H9 (cell line): ENCODE results near the gene FHIT. TPM values are rescaled to one million over a fixed set of nuclear protein-coding genes. Genes with fewer than 3 reads are reported as not detected.

Source experiments
- DNase-seq: peaks from one replicate; pipeline ENCODE4 v3.0.0-alpha.2; 2017
- H2AFZ ChIP-seq: one replicate; pipeline ENCODE4 v1.6.1; 2013; ENCODE audit warnings: mild to moderate bottlenecking, low read length, control low read depth, moderate library complexity
- H2AK5ac ChIP-seq: 2 replicates; pipeline ENCODE4 v1.6.1; 2013; ENCODE audit warnings: low read length, control low read depth, mixed read lengths; ENCODE audit not compliant: insufficient read length
- H2BK120ac ChIP-seq: one replicate; pipeline ENCODE4 v1.6.1; 2013; ENCODE audit warnings: low read depth, mild to moderate bottlenecking, low read length, control low read depth, inconsistent platforms; ENCODE audit not compliant: poor library complexity, severe bottlenecking
- H2BK12ac ChIP-seq: 2 replicates; pipeline ENCODE4 v1.6.1; 2013; ENCODE audit warnings: low read length, control low read depth, mixed read lengths, low read depth; ENCODE audit not compliant: insufficient read length
- H2BK15ac ChIP-seq: 2 replicates; pipeline ENCODE4 v1.6.1; 2013; ENCODE audit warnings: low read depth, low read length, control low read depth
- H2BK20ac ChIP-seq: one replicate; pipeline ENCODE4 v1.6.1; 2013; ENCODE audit warnings: low read depth, mild to moderate bottlenecking, low read length, control low read depth, inconsistent platforms; ENCODE audit not compliant: poor library complexity, severe bottlenecking
- H2BK5ac ChIP-seq: 2 replicates; pipeline ENCODE4 v1.6.1; 2013; ENCODE audit warnings: low read length, control low read depth, mixed read lengths; ENCODE audit not compliant: insufficient read length
- H3K14ac ChIP-seq: 2 replicates; pipeline ENCODE4 v1.6.1; 2013; ENCODE audit warnings: low read length, control low read depth; ENCODE audit not compliant: insufficient read depth
- H3K18ac ChIP-seq: 2 replicates; pipeline ENCODE4 v1.6.1; 2013; ENCODE audit warnings: low read depth, mild to moderate bottlenecking, mixed read lengths, low read length, control low read depth; ENCODE audit not compliant: insufficient read length
- H3K23ac ChIP-seq: 2 replicates; pipeline ENCODE4 v1.6.1; 2013; ENCODE audit warnings: low read length, control low read depth, mixed read lengths, low read depth; ENCODE audit not compliant: insufficient read length
- H3K23me2 ChIP-seq: 2 replicates; pipeline ENCODE4 v1.6.1; 2013; ENCODE audit warnings: low read depth, mild to moderate bottlenecking, mixed read lengths, low read length, control low read depth; ENCODE audit not compliant: insufficient read length, poor library complexity, severe bottlenecking
- H3K27ac ChIP-seq: 2 replicates; pipeline ENCODE4 v1.5.1; 2013; ENCODE audit warnings: low read length, control low read depth, mixed read lengths, low read depth; ENCODE audit not compliant: insufficient read length
- H3K27me3 ChIP-seq: 2 replicates; pipeline ENCODE4 v1.6.1; 2013; ENCODE audit warnings: low read length, control low read depth, inconsistent platforms; ENCODE audit not compliant: insufficient read depth
- H3K4ac ChIP-seq: 2 replicates; pipeline ENCODE4 v1.6.1; 2013; ENCODE audit warnings: low read depth, mild to moderate bottlenecking, control low read depth, inconsistent platforms, low read length, moderate library complexity
- H3K4me1 ChIP-seq: 2 replicates; pipeline ENCODE4 v1.6.1; 2013; ENCODE audit warnings: low read length, control low read depth, inconsistent platforms; ENCODE audit not compliant: insufficient read depth
- H3K4me2 ChIP-seq: 2 replicates; pipeline ENCODE4 v1.6.1; 2013; ENCODE audit warnings: low read length, control low read depth, mixed read lengths; ENCODE audit not compliant: insufficient read length, insufficient read depth
- H3K56ac ChIP-seq: 2 replicates; pipeline ENCODE4 v1.6.1; 2013; ENCODE audit warnings: low read depth, mild to moderate bottlenecking, mixed read lengths, low read length, control low read depth; ENCODE audit not compliant: insufficient read length
- H3K79me1 ChIP-seq: 2 replicates; pipeline ENCODE4 v1.6.1; 2013; ENCODE audit warnings: low read depth, mild to moderate bottlenecking, moderate library complexity, low read length, control low read depth, inconsistent platforms; ENCODE audit not compliant: insufficient read depth, poor library complexity, severe bottlenecking
- H3K79me2 ChIP-seq: 2 replicates; pipeline ENCODE4 v1.6.1; 2013; ENCODE audit warnings: low read length, control low read depth, inconsistent platforms; ENCODE audit not compliant: insufficient read depth
- H3K9ac ChIP-seq: 2 replicates; pipeline ENCODE4 v1.6.1; 2013; ENCODE audit warnings: low read length, control low read depth, mixed read lengths; ENCODE audit not compliant: insufficient read length; ENCODE audit errors: extremely low read depth
- H3K9me3 ChIP-seq: one replicate; pipeline ENCODE4 v1.6.1; 2013; ENCODE audit warnings: low read depth, low read length, inconsistent platforms; ENCODE audit not compliant: control insufficient read depth
- H3T11ph ChIP-seq: one replicate; pipeline ENCODE4 v1.6.1; 2013; ENCODE audit warnings: mild to moderate bottlenecking, low read length, control low read depth, inconsistent platforms
- H4K20me1 ChIP-seq: one replicate; pipeline ENCODE4 v1.6.1; 2013; ENCODE audit not compliant: control insufficient read depth, insufficient read length, insufficient read depth
- H4K5ac ChIP-seq: 2 replicates; pipeline ENCODE4 v1.6.1; 2013; ENCODE audit warnings: low read depth, mild to moderate bottlenecking, mixed read lengths, low read length, control low read depth; ENCODE audit not compliant: insufficient read length
- H4K8ac ChIP-seq: replicated peaks from 2 replicates; pipeline ENCODE4 v1.6.1; 2013; ENCODE audit warnings: low read length, control low read depth, mixed read lengths, low read depth; ENCODE audit not compliant: insufficient read length
- H4K91ac ChIP-seq: 2 replicates; pipeline ENCODE4 v1.6.1; 2013; ENCODE audit warnings: low read depth, mild to moderate bottlenecking, moderate library complexity, mixed read lengths, low read length, control low read depth; ENCODE audit not compliant: insufficient read length
- H3K27ac Mint-ChIP-seq, 3 experiments: 2 replicates in 2 of 3; 3 replicates in 1 of 3; pipeline ENCODE4 v1.8.0; 2020 to 2021; ENCODE audit warnings: mixed read lengths in 3 of 3, mild to moderate bottlenecking in 1 of 3, moderate library complexity in 1 of 3
- H3K27me3 Mint-ChIP-seq: 2 replicates; pipeline ENCODE4 v1.8.0; 2021; ENCODE audit warnings: low read depth, mild to moderate bottlenecking, moderate library complexity, mixed read lengths
- H3K36me3 Mint-ChIP-seq, 3 experiments: 2 replicates in 2 of 3; 3 replicates in 1 of 3; pipeline ENCODE4 v1.8.0; 2020 to 2021; ENCODE audit warnings: low read depth in 3 of 3, mixed read lengths in 3 of 3; ENCODE audit not compliant: insufficient read depth in 1 of 3
- H3K4me1 Mint-ChIP-seq, 2 experiments: 2 replicates each; pipeline ENCODE4 v1.8.0; 2020; ENCODE audit warnings: mixed read lengths in 2 of 2
- H3K4me3 Mint-ChIP-seq, 2 experiments: 2 replicates in 1 of 2; 3 replicates in 1 of 2; pipeline ENCODE4 v1.8.0; 2020 to 2021; ENCODE audit warnings: mild to moderate bottlenecking in 2 of 2, mixed read lengths in 2 of 2, moderate library complexity in 1 of 2
- H3K9me3 Mint-ChIP-seq, 2 experiments: 2 replicates in 1 of 2; 3 replicates in 1 of 2; pipeline ENCODE4 v1.8.0; 2020; ENCODE audit warnings: mild to moderate bottlenecking in 2 of 2, mixed read lengths in 2 of 2, moderate library complexity in 1 of 2
- WGBS: extraction: QIAGEN DNeasy Blood & Tissue Kit; methylation state at CpG from one replicate; pipeline ENCODE4 v1.1.7; 2013; ENCODE audit warnings: missing lambda C conversion rate, low lambda C conversion rate, mixed read lengths; ENCODE audit not compliant: insufficient read length; ENCODE audit errors: extremely low coverage; 5-methylcytosine and 5-hydroxymethylcytosine counted together
- total RNA-seq: library from RNA; stranded (reverse); gene quantifications from 2 replicates; pipeline ENCODE4 v1.2.1, GENCODE V29; 2021
- TF ChIP-seq, protein P1 (sequence below): fragments of 200-600 bp; sonication (generic); conservative IDR thresholded peaks from 3 replicates; pipeline ENCODE4 v1.8.0; 2021; ENCODE audit warnings: antibody characterized with exemption, mild to moderate bottlenecking

The FHIT gene
- total RNA-seq, 1 experiment from 2014 or later, result 3.0 TPM

DNA sequence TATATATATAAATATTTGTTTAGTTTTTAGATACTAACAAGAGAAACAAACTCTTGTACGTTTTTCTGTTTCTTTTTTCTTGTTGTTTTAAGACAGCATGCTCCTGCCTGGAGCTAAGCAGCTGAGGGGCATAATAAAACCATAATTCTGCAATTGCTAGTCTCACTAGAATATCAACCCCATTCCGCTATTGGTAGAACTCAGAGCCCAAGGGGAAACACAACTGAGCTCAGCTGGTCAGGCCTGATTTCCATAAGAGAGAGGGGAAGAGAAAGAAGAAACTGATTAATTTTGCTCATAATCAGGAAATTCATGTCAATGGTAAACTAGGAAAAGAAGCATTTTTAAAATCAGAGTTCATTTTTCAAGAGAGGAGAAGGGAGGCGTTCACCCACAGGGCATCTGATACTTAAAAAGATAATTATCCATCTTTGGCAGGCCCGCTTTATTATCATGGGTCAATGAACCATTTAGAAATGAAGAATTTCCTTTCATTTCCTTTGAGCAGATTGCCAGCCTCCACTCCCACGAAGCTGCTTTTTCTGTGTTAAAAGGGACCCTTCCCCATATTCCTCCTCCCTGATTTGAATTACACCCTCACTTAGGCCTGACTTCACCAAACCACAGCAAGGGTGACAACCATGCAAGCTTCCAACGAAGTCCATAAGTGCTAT is 1236.1 kb downstream of the FHIT start:
- TF ChIP-seq, protein P1, sequence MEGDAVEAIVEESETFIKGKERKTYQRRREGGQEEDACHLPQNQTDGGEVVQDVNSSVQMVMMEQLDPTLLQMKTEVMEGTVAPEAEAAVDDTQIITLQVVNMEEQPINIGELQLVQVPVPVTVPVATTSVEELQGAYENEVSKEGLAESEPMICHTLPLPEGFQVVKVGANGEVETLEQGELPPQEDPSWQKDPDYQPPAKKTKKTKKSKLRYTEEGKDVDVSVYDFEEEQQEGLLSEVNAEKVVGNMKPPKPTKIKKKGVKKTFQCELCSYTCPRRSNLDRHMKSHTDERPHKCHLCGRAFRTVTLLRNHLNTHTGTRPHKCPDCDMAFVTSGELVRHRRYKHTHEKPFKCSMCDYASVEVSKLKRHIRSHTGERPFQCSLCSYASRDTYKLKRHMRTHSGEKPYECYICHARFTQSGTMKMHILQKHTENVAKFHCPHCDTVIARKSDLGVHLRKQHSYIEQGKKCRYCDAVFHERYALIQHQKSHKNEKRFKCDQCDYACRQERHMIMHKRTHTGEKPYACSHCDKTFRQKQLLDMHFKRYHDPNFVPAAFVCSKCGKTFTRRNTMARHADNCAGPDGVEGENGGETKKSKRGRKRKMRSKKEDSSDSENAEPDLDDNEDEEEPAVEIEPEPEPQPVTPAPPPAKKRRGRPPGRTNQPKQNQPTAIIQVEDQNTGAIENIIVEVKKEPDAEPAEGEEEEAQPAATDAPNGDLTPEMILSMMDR, result no peak
- Histone ChIP-seq H3K27me3 (no peaks in the 10 kb centered on the region), H3K9ac (no peak overlapping the region), H3K14ac (no peak overlapping the region), H3T11ph (no peak overlapping the region), H2AK5ac (no peak overlapping the region), H3K23ac (no peak overlapping the region), H3K56ac (no peak overlapping the region), H4K91ac (no peak overlapping the region), H4K8ac (no peak overlapping the region), H2BK20ac (no peak overlapping the region), H3K18ac (no peak overlapping the region), H2BK12ac (no peak overlapping the region), H4K5ac (no peak overlapping the region), H4K20me1 (no peaks in the 10 kb centered on the region), H3K4ac (no peak overlapping the region), H2BK120ac (no peak overlapping the region), H2BK15ac (no peak overlapping the region), H3K23me2 (no peaks in the 10 kb centered on the region), H3K4me2 (no peak overlapping the region), H3K4me1 (no peaks in the 10 kb centered on the region), H2BK5ac (no peak overlapping the region), H3K79me1 (no peaks in the 10 kb centered on the region), H3K27ac (no peak overlapping the region), H3K9me3 (no peaks in the 10 kb centered on the region), H3K79me2 (no peaks in the 10 kb centered on the region), H2AFZ (no peak overlapping the region)
- Mint-ChIP-seq H3K4me1 (peaks cover 20 to 21% of the 10 kb centered on the region in 2 experiments), H3K27ac (no peak overlapping the region), H3K27me3 (no peaks in the 10 kb centered on the region), H3K4me3 (no peak overlapping the region), H3K9me3 (peaks cover 0 to 2% of the 10 kb centered on the region in 2 experiments; a peak in 2 of 5 replicates), H3K36me3 (peaks cover 0 to 2% (median 0%) of the 10 kb centered on the region in 3 experiments; a peak in 2 of 7 replicates)
- DNase-seq, result no peak
- WGBS, result no CpG with 5 or more reads among the region's 6 CpGs
